Upper lobe of left lung (tissue), 4 donors: Measurements from ENCODE around the gene MRPL14.

Experiments
- CTCF ChIP-seq, 6 experiments: fragments of 450-650 bp in 4 of 6; fragments of 200-600 bp in 2 of 6; sonication (generic) in 2 of 6; IDR thresholded peaks; one replicate each; pipeline ENCODE4 v1.5.1; 2016 to 2019; ENCODE audit warnings: antibody characterized with exemption in 6 of 6
- POLR2A ChIP-seq, 4 donors: fragments of 450-650 bp; IDR thresholded peaks; one replicate each; pipeline ENCODE4 v1.5.1; 2016 to 2017; ENCODE audit warnings: antibody characterized with exemption in 4 of 4, mild to moderate bottlenecking in 2 of 4

GRCh38 chr6:44108471-44108870, 18.8 kb downstream of the MRPL14 start:
- TF ChIP-seq POLR2A (IDR thresholded peaks at IDR 0.05), result no peak
- no peak for TF ChIP-seq CTCF (IDR thresholded peaks at IDR 0.05)
